ENCODE measurements around the gene PNRC2. TPM values are rescaled to one million over a fixed set of nuclear protein-coding genes. Genes with fewer than 3 reads are reported as not detected.

PNRC2 gene
- polyA plus RNA-seq, 1 donor (not counting 4 experiments of a cell fraction or from before 2014, with no cell fraction given) = 87.1 TPM

- no peak overlapping the region for H3K4me3 ChIP-seq (ENCODE audit: control insufficient read depth in 2 of 3, extremely low read depth in 1 of 3, insufficient read depth in 2 of 3, low read depth in 1 of 3, low read length in 3 of 3)
- DNase-seq (ENCODE audit: low read depth, low spot score) = no peak
- H3K9ac ChIP-seq (ENCODE audit: control insufficient read depth, extremely low read depth, insufficient read depth, low read length) = no peak overlapping the region
- no peaks in the 10 kb centered on the region for H3K79me2 ChIP-seq (ENCODE audit: control insufficient read depth, insufficient read depth, low read length)
- dilution Hi-C loops (cut with MboI; ENCODE audit: extremely low pct_ligation_motif_present, low sequenced_read_pairs) = no loop called here
- peaks cover 14% of the 10 kb centered on the region for H3K27me3 ChIP-seq (ENCODE audit: control insufficient read depth, extremely low read depth, insufficient read depth, low read length)
- H3K36me3 ChIP-seq (ENCODE audit: control insufficient read depth in 2 of 2, extremely low read depth in 1 of 2, insufficient read depth in 2 of 2, low read length in 2 of 2) = no peaks in the 10 kb centered on the region
- no peak overlapping the region for H3K27ac ChIP-seq (ENCODE audit: control insufficient read depth, insufficient read depth, low read length)
- no peak for TF ChIP-seq EZH2 (IDR thresholded peaks at IDR 0.05; ENCODE audit: low read length)
- TF ChIP-seq CTCF (optimal IDR thresholded peaks at IDR 0.05 in 1 of 3, IDR thresholded peaks at IDR 0.05 in 1 of 3, conservative IDR thresholded peaks at IDR 0.05 in 1 of 3; ENCODE audit: extremely low read depth in 1 of 3, insufficient read depth in 2 of 3, low read length in 3 of 3) = no peak
- H3K4me2 ChIP-seq (ENCODE audit: control insufficient read depth, extremely low read depth, insufficient read depth, low read depth, low read length) = no peak overlapping the region
- no peaks in the 10 kb centered on the region for H3K9me1 ChIP-seq (ENCODE audit: control insufficient read depth, extremely low read depth, insufficient read depth, low read length)
- no peaks in the 10 kb centered on the region for H3K9me3 ChIP-seq (ENCODE audit: control insufficient read depth, low read depth, low read length)
- no peaks in the 10 kb centered on the region for H4K20me1 ChIP-seq (ENCODE audit: control insufficient read depth, extremely low read depth, insufficient read depth, low read length)
- FAIRE-seq = no peak
- no peak overlapping the region for H2AFZ ChIP-seq (ENCODE audit: control insufficient read depth, low read length)
- H3K4me1 ChIP-seq (ENCODE audit: control insufficient read depth, extremely low read depth, insufficient read depth, low read length) = peaks cover 8% of the 10 kb centered on the region
Measured at GRCh38 chr1:23910553-23911246, 48.9 kb upstream of the PNRC2 start.

GRCh38 chr1:23911921-23912320, 47.7 kb upstream of the PNRC2 start:
- no peak for FAIRE-seq
- no peak for TF ChIP-seq CTCF (optimal IDR thresholded peaks at IDR 0.05 in 1 of 3, IDR thresholded peaks at IDR 0.05 in 1 of 3, conservative IDR thresholded peaks at IDR 0.05 in 1 of 3; ENCODE audit: extremely low read depth in 1 of 3, insufficient read depth in 2 of 3, low read length in 3 of 3)
- TF ChIP-seq EZH2 (IDR thresholded peaks at IDR 0.05; ENCODE audit: low read length) = no peak
- peaks cover 8% of the 10 kb centered on the region for H3K4me1 ChIP-seq (ENCODE audit: control insufficient read depth, extremely low read depth, insufficient read depth, low read length)
- H4K20me1 ChIP-seq (ENCODE audit: control insufficient read depth, extremely low read depth, insufficient read depth, low read length) = no peaks in the 10 kb centered on the region
- no peak overlapping the region for H3K4me2 ChIP-seq (ENCODE audit: control insufficient read depth, extremely low read depth, insufficient read depth, low read depth, low read length)
- peaks cover 10% of the 10 kb centered on the region for H3K27me3 ChIP-seq (ENCODE audit: control insufficient read depth, extremely low read depth, insufficient read depth, low read length)
- dilution Hi-C loops (cut with MboI; ENCODE audit: extremely low pct_ligation_motif_present, low sequenced_read_pairs) = no loop called here
- no peaks in the 10 kb centered on the region for H3K9me1 ChIP-seq (ENCODE audit: control insufficient read depth, extremely low read depth, insufficient read depth, low read length)
- H2AFZ ChIP-seq (ENCODE audit: control insufficient read depth, low read length) = no peak overlapping the region
- no peaks in the 10 kb centered on the region for H3K79me2 ChIP-seq (ENCODE audit: control insufficient read depth, insufficient read depth, low read length)
- no peaks in the 10 kb centered on the region for H3K36me3 ChIP-seq (ENCODE audit: control insufficient read depth in 2 of 2, extremely low read depth in 1 of 2, insufficient read depth in 2 of 2, low read length in 2 of 2)
- H3K27ac ChIP-seq (ENCODE audit: control insufficient read depth, insufficient read depth, low read length) = no peak overlapping the region
- no peak overlapping the region for H3K9ac ChIP-seq (ENCODE audit: control insufficient read depth, extremely low read depth, insufficient read depth, low read length)
- H3K4me3 ChIP-seq (ENCODE audit: control insufficient read depth in 2 of 3, extremely low read depth in 1 of 3, insufficient read depth in 2 of 3, low read depth in 1 of 3, low read length in 3 of 3) = no peak overlapping the region
- H3K9me3 ChIP-seq (ENCODE audit: control insufficient read depth, low read depth, low read length) = no peaks in the 10 kb centered on the region
- DNase-seq (ENCODE audit: low read depth, low spot score) = no peak

All from keratinocyte (primary cell).